Measurements from ENCODE around the gene FFAR1.

FFAR1 gene

GRCh38 chr19:35345671-35346111 lies 2.0 kb upstream of the FFAR1 start:
- H3K4me2 ChIP-seq (ENCODE audit: low read length) = no peak overlapping the region
- H3K36me3 ChIP-seq (ENCODE audit: control insufficient read depth, insufficient read depth, low read length) = no peaks in the 10 kb centered on the region
- no peak overlapping the region for H3K27ac ChIP-seq (ENCODE audit: low read depth, low read length)
- no peak overlapping the region for H3K56ac ChIP-seq (ENCODE audit: low read length)
- no peak overlapping the region for H4K5ac ChIP-seq (ENCODE audit: low read length)
- WGBS (ENCODE audit: extremely low coverage, insufficient coverage, low lambda C conversion rate) = no CpG with 5 or more reads among the region's 11 CpGs
- no peak overlapping the region for H4K8ac ChIP-seq (ENCODE audit: low read depth, low read length)
- no peak for DNase-seq
- no peak overlapping the region for H3K4ac ChIP-seq (ENCODE audit: low read depth, low read length)
- H3K79me1 ChIP-seq (ENCODE audit: low read length) = no peaks in the 10 kb centered on the region
- H3K79me2 ChIP-seq (ENCODE audit: control insufficient read depth, insufficient read depth, low read length) = no peaks in the 10 kb centered on the region
- no peak overlapping the region for H3K18ac ChIP-seq (ENCODE audit: low read length)
- H2BK120ac ChIP-seq (ENCODE audit: low read depth, low read length) = no peak overlapping the region
- H2AK5ac ChIP-seq (ENCODE audit: low read length) = no peak overlapping the region
- H2BK5ac ChIP-seq (ENCODE audit: low read length) = no peak overlapping the region
- H2BK15ac ChIP-seq (replicated peaks; ENCODE audit: low read depth) = no peak overlapping the region
- H3K4me3 ChIP-seq (ENCODE audit: low read length) = no peak overlapping the region
- no peak overlapping the region for H3K23ac ChIP-seq (ENCODE audit: low read length)
- no peaks in the 10 kb centered on the region for H3K27me3 ChIP-seq (ENCODE audit: insufficient read depth, low read length, poor library complexity)
- no peak overlapping the region for H3K9ac ChIP-seq (ENCODE audit: low read length)
- no peaks in the 10 kb centered on the region for H3K4me1 ChIP-seq (ENCODE audit: control insufficient read depth, low read depth, low read length)

GRCh38 chr19:35346193-35347052 lies 1.3 kb upstream of the FFAR1 start:
- no peaks in the 10 kb centered on the region for H3K27me3 ChIP-seq (ENCODE audit: insufficient read depth, low read length, poor library complexity)
- H3K4me2 ChIP-seq (ENCODE audit: low read length) = no peak overlapping the region
- H2BK5ac ChIP-seq (ENCODE audit: low read length) = no peak overlapping the region
- no peak overlapping the region for H4K8ac ChIP-seq (ENCODE audit: low read depth, low read length)
- no CpG with 5 or more reads among the region's 28 CpGs for WGBS (ENCODE audit: extremely low coverage, insufficient coverage, low lambda C conversion rate)
- H3K79me2 ChIP-seq (ENCODE audit: control insufficient read depth, insufficient read depth, low read length) = no peaks in the 10 kb centered on the region
- no peak overlapping the region for H3K27ac ChIP-seq (ENCODE audit: low read depth, low read length)
- no peak overlapping the region for H2AK5ac ChIP-seq (ENCODE audit: low read length)
- no peak overlapping the region for H2BK15ac ChIP-seq (replicated peaks; ENCODE audit: low read depth)
- H2BK120ac ChIP-seq (ENCODE audit: low read depth, low read length) = no peak overlapping the region
- H3K18ac ChIP-seq (ENCODE audit: low read length) = no peak overlapping the region
- no peak overlapping the region for H3K23ac ChIP-seq (ENCODE audit: low read length)
- H3K56ac ChIP-seq (ENCODE audit: low read length) = no peak overlapping the region
- H3K79me1 ChIP-seq (ENCODE audit: low read length) = no peaks in the 10 kb centered on the region
- no peak for DNase-seq
- no peaks in the 10 kb centered on the region for H3K4me1 ChIP-seq (ENCODE audit: control insufficient read depth, low read depth, low read length)
- no peak overlapping the region for H3K9ac ChIP-seq (ENCODE audit: low read length)
- H3K4me3 ChIP-seq (ENCODE audit: low read length) = no peak overlapping the region
- H3K4ac ChIP-seq (ENCODE audit: low read depth, low read length) = no peak overlapping the region
- no peak overlapping the region for H4K5ac ChIP-seq (ENCODE audit: low read length)
- no peaks in the 10 kb centered on the region for H3K36me3 ChIP-seq (ENCODE audit: control insufficient read depth, insufficient read depth, low read length)

- H3K9ac ChIP-seq (ENCODE audit: low read length) = no peak overlapping the region
- H3K18ac ChIP-seq (ENCODE audit: low read length) = no peak overlapping the region
- H2AK5ac ChIP-seq (ENCODE audit: low read length) = no peak overlapping the region
- H2BK5ac ChIP-seq (ENCODE audit: low read length) = no peak overlapping the region
- H3K27ac ChIP-seq (ENCODE audit: low read depth, low read length) = no peak overlapping the region
- H3K27me3 ChIP-seq (ENCODE audit: insufficient read depth, low read length, poor library complexity) = no peaks in the 10 kb centered on the region
- H3K4ac ChIP-seq (ENCODE audit: low read depth, low read length) = no peak overlapping the region
- H2BK120ac ChIP-seq (ENCODE audit: low read depth, low read length) = no peak overlapping the region
- H3K23ac ChIP-seq (ENCODE audit: low read length) = no peak overlapping the region
- WGBS (ENCODE audit: extremely low coverage, insufficient coverage, low lambda C conversion rate) = no CpG with 5 or more reads among the region's 7 CpGs
- H3K4me2 ChIP-seq (ENCODE audit: low read length) = no peak overlapping the region
- no peaks in the 10 kb centered on the region for H3K79me1 ChIP-seq (ENCODE audit: low read length)
- no peak overlapping the region for H2BK15ac ChIP-seq (replicated peaks; ENCODE audit: low read depth)
- no peak overlapping the region for H4K8ac ChIP-seq (ENCODE audit: low read depth, low read length)
- no peak overlapping the region for H3K4me3 ChIP-seq (ENCODE audit: low read length)
- no peak for DNase-seq
- no peaks in the 10 kb centered on the region for H3K36me3 ChIP-seq (ENCODE audit: control insufficient read depth, insufficient read depth, low read length)
- no peaks in the 10 kb centered on the region for H3K4me1 ChIP-seq (ENCODE audit: control insufficient read depth, low read depth, low read length)
- no peak overlapping the region for H3K56ac ChIP-seq (ENCODE audit: low read length)
- no peaks in the 10 kb centered on the region for H3K79me2 ChIP-seq (ENCODE audit: control insufficient read depth, insufficient read depth, low read length)
- H4K5ac ChIP-seq (ENCODE audit: low read length) = no peak overlapping the region
These were observed 212 bp downstream of the FFAR1 start for GRCh38 chr19:35347930-35348298.

- no peak overlapping the region for H4K5ac ChIP-seq (ENCODE audit: low read length)
- no peak overlapping the region for H3K27ac ChIP-seq (ENCODE audit: low read depth, low read length)
- H3K4ac ChIP-seq (ENCODE audit: low read depth, low read length) = no peak overlapping the region
- no peak overlapping the region for H2AK5ac ChIP-seq (ENCODE audit: low read length)
- no peaks in the 10 kb centered on the region for H3K79me1 ChIP-seq (ENCODE audit: low read length)
- no peak overlapping the region for H4K8ac ChIP-seq (ENCODE audit: low read depth, low read length)
- no peaks in the 10 kb centered on the region for H3K4me1 ChIP-seq (ENCODE audit: control insufficient read depth, low read depth, low read length)
- H3K4me3 ChIP-seq (ENCODE audit: low read length) = no peak overlapping the region
- H2BK5ac ChIP-seq (ENCODE audit: low read length) = no peak overlapping the region
- no peak overlapping the region for H3K56ac ChIP-seq (ENCODE audit: low read length)
- DNase-seq = no peak
- no peak overlapping the region for H2BK15ac ChIP-seq (replicated peaks; ENCODE audit: low read depth)
- WGBS (ENCODE audit: extremely low coverage, insufficient coverage, low lambda C conversion rate) = no CpG with 5 or more reads among the region's 18 CpGs
- no peaks in the 10 kb centered on the region for H3K36me3 ChIP-seq (ENCODE audit: control insufficient read depth, insufficient read depth, low read length)
- no peaks in the 10 kb centered on the region for H3K79me2 ChIP-seq (ENCODE audit: control insufficient read depth, insufficient read depth, low read length)
- no peak overlapping the region for H3K23ac ChIP-seq (ENCODE audit: low read length)
- H2BK120ac ChIP-seq (ENCODE audit: low read depth, low read length) = no peak overlapping the region
- H3K18ac ChIP-seq (ENCODE audit: low read length) = no peak overlapping the region
- H3K27me3 ChIP-seq (ENCODE audit: insufficient read depth, low read length, poor library complexity) = no peaks in the 10 kb centered on the region
- H3K4me2 ChIP-seq (ENCODE audit: low read length) = no peak overlapping the region
- no peak overlapping the region for H3K9ac ChIP-seq (ENCODE audit: low read length)
These were observed 1.4 kb downstream of the FFAR1 start for GRCh38 chr19:35348911-35349611.

- Histone ChIP-seq H3K9ac (ENCODE audit: low read length) (no peak overlapping the region), H4K5ac (ENCODE audit: low read length) (no peak overlapping the region), H3K79me1 (ENCODE audit: low read length) (no peaks in the 10 kb centered on the region), H3K79me2 (ENCODE audit: control insufficient read depth, insufficient read depth, low read length) (no peaks in the 10 kb centered on the region), H2AK5ac (ENCODE audit: low read length) (no peak overlapping the region), H3K56ac (ENCODE audit: low read length) (no peak overlapping the region), H3K4me3 (ENCODE audit: low read length) (no peak overlapping the region), H3K27me3 (ENCODE audit: insufficient read depth, low read length, poor library complexity) (no peaks in the 10 kb centered on the region), H2BK5ac (ENCODE audit: low read length) (no peak overlapping the region), H2BK120ac (ENCODE audit: low read depth, low read length) (no peak overlapping the region), H3K23ac (ENCODE audit: low read length) (no peak overlapping the region), H3K36me3 (ENCODE audit: control insufficient read depth, insufficient read depth, low read length) (no peaks in the 10 kb centered on the region), H4K8ac (ENCODE audit: low read depth, low read length) (no peak overlapping the region), H3K27ac (ENCODE audit: low read depth, low read length) (no peak overlapping the region), H3K4me2 (ENCODE audit: low read length) (no peak overlapping the region), H2BK15ac (replicated peaks; ENCODE audit: low read depth) (no peak overlapping the region), H3K18ac (ENCODE audit: low read length) (no peak overlapping the region), H3K4me1 (ENCODE audit: control insufficient read depth, low read depth, low read length) (no peaks in the 10 kb centered on the region), H3K4ac (ENCODE audit: low read depth, low read length) (no peak overlapping the region)
- DNase-seq = no peak
- no CpG with 5 or more reads among the region's 17 CpGs for WGBS (ENCODE audit: extremely low coverage, insufficient coverage, low lambda C conversion rate)
These were observed 2.2 kb downstream of the FFAR1 start for GRCh38 chr19:35349614-35350521.

Measured in mesendoderm (in vitro differentiated cells).